Motor neuron (in vitro differentiated cells): ENCODE data around the gene ENOX1. TPM values are rescaled to one million over a fixed set of nuclear protein-coding genes. Genes with fewer than 3 reads are reported as not detected.
A peak's percentile ranks its signal among the peaks of the same experiment; 100 is the strongest.

ENCODE experiments used
- ATAC-seq, 8 experiments: fragments of 200-7000 bp; cut with Tn5 transposase; replicated peaks in 6 of 8; 2 replicates each; pipeline ENCODE4 v1.8.0; 2021; ENCODE audit warnings: mild to moderate bottlenecking in 8 of 8, moderate library complexity in 8 of 8
- H3K27ac ChIP-seq, 2 donors: fragments of 250-450 bp; sonication (Bioruptor Pico); 2 replicates each; pipeline ENCODE4 v1.9.0; 2021; ENCODE audit warnings: antibody characterized with exemption in 2 of 2, mild to moderate bottlenecking in 2 of 2, moderate library complexity in 1 of 2
- H3K4me1 ChIP-seq, 2 donors: fragments of 250-450 bp; sonication (Bioruptor Pico); replicated peaks in 1 of 2; 2 replicates each; pipeline ENCODE4 v1.6.1; 2021; ENCODE audit warnings: antibody characterized with exemption in 2 of 2, mild to moderate bottlenecking in 2 of 2, moderate library complexity in 1 of 2
- H3K4me3 ChIP-seq, 5 donors: fragments of 250-450 bp; sonication (Bioruptor Pico); 2 replicates each; pipeline ENCODE4 v1.9.0; 2021; ENCODE audit warnings: antibody characterized with exemption in 5 of 5, mild to moderate bottlenecking in 5 of 5, moderate library complexity in 4 of 5
- WGBS, 10 experiments: fragments of 450-650 bp; shearing (Covaris generic); methylation state at CpG; one replicate each; pipeline ENCODE4 v1.0.0; 2022; 5-methylcytosine and 5-hydroxymethylcytosine counted together
- in situ Hi-C, 9 experiments: fragments of 400-800 bp; cut with MboI; loops; one replicate each; pipeline ENCODE4 v1.15.0; 2021; ENCODE audit warnings: low sequenced_read_pairs in 9 of 9, low pct_unique_long_range_greater_than_20kb in 2 of 9; ENCODE audit not compliant: unreplicated experiment in 9 of 9
- total RNA-seq, 8 experiments: library from RNA; unstranded; fragments of 300-600 nt; gene quantifications; 2 replicates each; pipeline versions ENCODE4 v1.2.3 to v1.2.4, GENCODE V29; 2022

The ENOX1 gene
- total RNA-seq, 8 experiments from 2014 or later, result 5.6 to 19.0 (median 11.8) TPM

DNA sequence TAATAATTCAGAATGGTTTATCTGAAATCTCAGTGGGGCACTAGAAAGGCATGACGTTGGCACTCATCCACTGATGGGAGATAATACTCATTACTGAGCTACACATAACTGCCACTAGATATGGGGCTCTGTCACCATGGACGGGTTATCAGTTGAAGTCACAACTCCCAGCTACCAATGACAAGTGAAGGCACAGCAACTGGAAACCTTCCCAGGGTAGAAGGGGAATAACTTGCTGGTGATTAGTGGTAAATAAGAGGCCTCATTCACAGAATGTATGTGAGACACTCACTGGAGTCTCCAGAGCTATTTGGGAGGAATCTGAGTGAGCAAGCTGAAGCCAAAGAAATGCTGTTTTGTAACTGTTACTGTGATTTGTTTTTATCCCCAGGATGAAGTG, 249.6 kb downstream of the ENOX1 start:
- in situ Hi-C loops, result no loop called here
- no peak overlapping the region for H3K4me3 ChIP-seq
- 47 to 100% (median 87%) methylated on average over 1 to 2 of the region's 2 CpGs; no CpG with 5 or more reads in 4 of the 10 experiments for WGBS, 10 experiments
- no peak overlapping the region for H3K27ac ChIP-seq
- H3K4me1 ChIP-seq, result peaks cover 0 to 3% of the 10 kb centered on the region in 2 donors
- peak in 1 of 8 experiments; percentile 54 for ATAC-seq

DNA sequence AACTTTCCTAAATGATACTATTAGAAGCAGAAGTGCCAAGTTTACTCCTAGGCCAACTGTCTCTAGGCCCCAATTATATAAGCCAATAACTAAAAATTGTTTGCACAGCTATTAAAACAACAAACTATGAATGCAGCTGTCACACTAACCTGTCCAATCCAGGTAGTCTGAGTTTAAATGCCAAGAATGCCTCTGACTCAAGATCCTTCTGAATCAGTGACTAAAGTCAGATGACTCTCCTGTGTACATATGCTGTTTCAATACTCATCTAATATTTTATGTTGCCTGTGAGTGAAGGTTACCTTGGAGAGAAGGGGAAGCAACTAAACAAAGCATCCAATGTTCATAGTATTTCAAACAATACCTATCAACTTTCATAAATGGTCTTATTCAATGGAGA, 257.0 kb downstream of the ENOX1 start:
- Histone ChIP-seq H3K4me3 (no peak overlapping the region), H3K27ac (no peak overlapping the region), H3K4me1 (no peaks in the 10 kb centered on the region)
- no peak for ATAC-seq
- in situ Hi-C loops, result no loop called here

GRCh38 chr13:43528992-43529391, 257.8 kb downstream of the ENOX1 start:
- in situ Hi-C loops, result no loop called here
- ATAC-seq, result peak in 5 of 8 experiments; percentile 44 to 93 (median 77)
- Histone ChIP-seq H3K4me1 (no peaks in the 10 kb centered on the region), H3K4me3 (no peak overlapping the region), H3K27ac (no peak overlapping the region)
- 44 to 100% (median 89%) methylated on average over 2 to 6 of the region's 6 CpGs for WGBS, 10 experiments

DNA sequence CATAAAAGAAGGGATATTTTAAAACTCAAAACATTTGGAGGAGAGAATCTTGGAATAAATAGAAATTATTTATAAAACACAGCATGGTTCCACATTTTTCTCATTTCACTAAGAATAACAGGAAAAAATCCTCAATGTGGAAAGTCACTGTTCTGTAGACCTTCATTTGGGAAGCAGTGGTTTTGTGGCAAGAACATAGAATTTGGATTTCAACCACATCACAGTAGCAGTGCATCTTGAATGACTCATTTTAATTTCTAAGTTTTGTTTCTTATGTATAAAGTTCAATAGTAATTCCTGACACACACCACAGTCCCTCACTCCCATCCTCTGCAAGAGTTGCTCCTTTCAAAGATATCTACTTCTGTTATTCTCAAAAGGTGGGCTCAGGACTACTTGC, 264.0 kb downstream of the ENOX1 start:
- Histone ChIP-seq H3K27ac (no peak overlapping the region), H3K4me3 (no peak overlapping the region), H3K4me1 (no peaks in the 10 kb centered on the region)
- in situ Hi-C loops, result no loop called here
- ATAC-seq, result peak in 1 of 8 experiments; percentile 24

GRCh38 chr13:43520351-43520750, 266.4 kb downstream of the ENOX1 start:
- no peak overlapping the region for H3K27ac ChIP-seq
- 6 to 100% (median 73%) methylated on average over 1 to 5 of the region's 5 CpGs; no CpG with 5 or more reads in 2 of the 10 experiments for WGBS, 10 experiments
- peak in 1 of 8 experiments; percentile 30 for ATAC-seq
- H3K4me1 ChIP-seq, result peaks cover 0 to 2% of the 10 kb centered on the region in 2 donors
- H3K4me3 ChIP-seq, result no peak overlapping the region
- in situ Hi-C loops, result no loop called here

DNA sequence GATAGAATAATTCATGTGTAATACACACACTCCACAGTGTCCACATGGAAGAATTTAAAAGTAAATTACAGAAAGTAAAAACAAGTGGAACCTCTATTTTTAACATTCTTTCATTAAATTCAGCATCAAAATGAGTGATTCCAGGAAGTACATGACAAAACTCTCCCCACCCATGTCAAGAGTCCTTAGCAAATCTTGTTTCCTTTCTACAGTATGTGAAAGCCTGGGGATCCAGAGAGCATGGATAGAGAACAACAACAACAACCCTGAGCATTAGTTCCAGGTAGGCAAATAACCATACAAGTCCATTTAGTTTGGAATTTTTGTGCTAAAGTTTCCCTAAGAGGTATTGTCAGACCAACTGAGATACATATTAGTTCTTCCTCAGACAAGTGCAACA, 267.9 kb downstream of the ENOX1 start:
- Histone ChIP-seq H3K4me3 (no peak overlapping the region), H3K4me1 (peaks cover 0 to 2% of the 10 kb centered on the region in 2 donors), H3K27ac (no peak overlapping the region)
- peak in 2 of 8 experiments; percentile 60 to 63 for ATAC-seq
- in situ Hi-C loops, result no loop called here

GRCh38 chr13:43516401-43516833, 270.4 kb downstream of the ENOX1 start:
- H3K27ac ChIP-seq, result no peak overlapping the region
- no peak overlapping the region for H3K4me3 ChIP-seq
- in situ Hi-C loops, result no loop called here
- H3K4me1 ChIP-seq, result peaks cover 2 to 4% of the 10 kb centered on the region in 2 donors
- peak in 4 of 8 experiments; percentile 32 to 64 (median 46) for ATAC-seq
- WGBS, 10 experiments, result 0 to 90% (median 66%) methylated on average over 1 to 2 of the region's 2 CpGs; no CpG with 5 or more reads in 2 of the 10 experiments

DNA sequence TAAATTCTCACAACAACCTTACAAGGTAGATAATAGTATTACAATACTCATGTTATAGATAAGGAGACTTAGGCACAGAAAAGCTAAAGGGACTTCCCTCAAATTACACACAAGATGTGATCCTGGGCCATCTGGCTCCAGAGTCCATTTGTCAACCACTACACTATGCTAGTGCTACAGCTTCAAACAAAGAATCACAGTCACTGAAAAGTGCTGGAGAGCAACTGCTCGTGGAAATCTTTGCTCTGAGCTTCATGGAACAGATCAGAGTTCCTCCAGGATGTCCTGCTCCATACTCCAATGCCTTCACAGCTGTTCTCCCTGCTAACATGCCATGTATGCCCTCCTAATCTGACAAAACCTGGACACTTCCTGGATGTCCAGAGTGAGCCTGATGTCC, 271.2 kb downstream of the ENOX1 start:
- no peak overlapping the region for H3K4me3 ChIP-seq
- in situ Hi-C loops, result no loop called here
- peaks cover 2 to 4% of the 10 kb centered on the region in 2 donors for H3K4me1 ChIP-seq
- H3K27ac ChIP-seq, result no peak overlapping the region
- ATAC-seq, result no peak
- 11 to 100% (median 61%) methylated on average over 1 of the region's 1 CpG; no CpG with 5 or more reads in 4 of the 10 experiments for WGBS, 10 experiments

GRCh38 chr13:43514311-43514710, 272.5 kb downstream of the ENOX1 start:
- in situ Hi-C loops, result no loop called here
- no peak for ATAC-seq
- WGBS, 10 experiments, result 100% methylated on average over 1 of the region's 1 CpG; no CpG with 5 or more reads in 2 of the 10 experiments
- no peak overlapping the region for H3K4me3 ChIP-seq
- no peak overlapping the region for H3K27ac ChIP-seq
- H3K4me1 ChIP-seq, result peaks cover 2 to 4% of the 10 kb centered on the region in 2 donors

DNA sequence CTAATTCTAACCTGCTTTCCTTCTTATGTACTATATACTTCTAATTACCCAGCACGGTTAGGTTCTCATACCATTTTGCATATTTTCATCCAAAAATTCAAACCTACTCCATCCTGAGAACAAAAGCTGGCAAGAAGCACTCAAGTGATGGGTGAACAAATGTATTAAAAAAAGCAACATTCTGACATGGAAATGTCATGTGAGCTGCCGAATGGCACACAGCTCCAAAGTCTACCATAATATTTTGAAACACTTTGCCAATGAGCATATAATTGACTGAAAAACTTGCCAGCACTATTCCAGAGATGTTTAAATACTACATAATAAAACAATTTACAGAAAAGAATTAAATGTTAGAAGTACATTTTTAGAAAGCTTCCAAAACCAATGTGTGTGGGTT, 274.6 kb downstream of the ENOX1 start:
- no peak for ATAC-seq
- in situ Hi-C loops, result no loop called here
- H3K4me3 ChIP-seq, result no peak overlapping the region
- 36 to 100% (median 85%) methylated on average over 1 to 2 of the region's 2 CpGs; no CpG with 5 or more reads in 2 of the 10 experiments for WGBS, 10 experiments
- H3K27ac ChIP-seq, result no peak overlapping the region
- peaks cover 2 to 4% of the 10 kb centered on the region in 2 donors for H3K4me1 ChIP-seq

- in situ Hi-C loops, result no loop called here
- peak in 1 of 8 experiments; percentile 45 for ATAC-seq
These were observed 275.5 kb downstream of the ENOX1 start for GRCh38 chr13:43510956-43511901.

DNA sequence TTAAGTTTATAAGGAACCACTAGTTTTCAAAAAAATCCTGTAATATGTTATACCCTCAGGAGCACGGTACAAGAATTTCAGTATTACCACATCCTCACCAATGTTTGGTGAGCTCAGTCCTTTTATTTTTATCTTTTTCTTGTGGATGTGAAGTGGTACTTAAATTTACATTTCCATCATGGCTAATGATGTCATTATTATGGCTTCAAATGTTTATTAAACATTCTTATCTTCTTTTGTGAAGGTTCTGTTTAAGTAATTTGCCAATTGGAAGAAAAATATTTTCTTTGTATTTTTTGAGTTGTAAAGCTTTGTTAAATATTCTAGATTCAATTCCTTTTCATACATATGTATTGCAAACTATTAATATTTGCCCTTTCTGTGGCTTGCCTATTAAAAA, 291.0 kb downstream of the ENOX1 start:
- no peak overlapping the region for H3K4me3 ChIP-seq
- in situ Hi-C loops, result no loop called here
- WGBS, 10 experiments, result 0 to 100% (median 87%) methylated on average over 1 of the region's 1 CpG; no CpG with 5 or more reads in 2 of the 10 experiments
- no peaks in the 10 kb centered on the region for H3K4me1 ChIP-seq
- ATAC-seq, result no peak
- H3K27ac ChIP-seq, result no peak overlapping the region

More at GRCh38 chr13:43510956-43511901, 275.5 kb downstream of the ENOX1 start:
- peaks cover 0 to 4% of the 10 kb centered on the region in 2 donors for H3K4me1 ChIP-seq
- 18 to 100% (median 83%) methylated on average over 2 to 6 of the region's 6 CpGs; no CpG with 5 or more reads in 2 of the 10 experiments for WGBS, 10 experiments
- H3K27ac ChIP-seq, result no peak overlapping the region
- no peak overlapping the region for H3K4me3 ChIP-seq

DNA sequence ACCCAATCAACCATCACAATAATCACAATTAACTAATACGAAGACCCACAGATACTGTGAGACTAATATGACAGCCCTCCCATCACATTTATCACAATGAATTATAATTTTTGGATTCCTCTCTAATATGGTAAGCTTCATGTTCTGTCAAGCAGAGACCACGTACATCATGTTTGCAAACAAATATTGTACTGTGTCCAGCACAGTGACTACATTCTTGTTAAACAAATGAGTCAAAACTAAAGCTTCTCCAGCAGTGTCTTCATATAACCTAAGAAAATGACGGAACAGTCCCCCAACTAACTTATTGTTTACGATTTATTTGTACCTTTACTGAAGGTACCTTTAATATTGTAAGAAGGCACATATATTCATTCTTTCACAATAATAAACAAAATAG, 292.6 kb downstream of the ENOX1 start:
- ATAC-seq, result no peak
- no peak overlapping the region for H3K27ac ChIP-seq
- in situ Hi-C loops, result no loop called here

More for the DNA sequence above, 292.6 kb downstream of the ENOX1 start:
- Histone ChIP-seq H3K4me1 (no peaks in the 10 kb centered on the region), H3K4me3 (no peak overlapping the region)
- 60 to 100% (median 93%) methylated on average over 1 to 4 of the region's 4 CpGs; no CpG with 5 or more reads in 1 of the 10 experiments for WGBS, 10 experiments
